H9 (cell line): Measurements from ENCODE around the gene PLD5. TPM values are rescaled to one million over a fixed set of nuclear protein-coding genes. Genes with fewer than 3 reads are reported as not detected.

Source experiments
- DNase-seq: peaks from one replicate; pipeline ENCODE4 v3.0.0-alpha.2; 2017
- H2AFZ ChIP-seq: one replicate; pipeline ENCODE4 v1.6.1; 2013; ENCODE audit warnings: mild to moderate bottlenecking, low read length, control low read depth, moderate library complexity
- H2AK5ac ChIP-seq: 2 replicates; pipeline ENCODE4 v1.6.1; 2013; ENCODE audit warnings: low read length, control low read depth, mixed read lengths; ENCODE audit not compliant: insufficient read length
- H2BK120ac ChIP-seq: one replicate; pipeline ENCODE4 v1.6.1; 2013; ENCODE audit warnings: low read depth, mild to moderate bottlenecking, low read length, control low read depth, inconsistent platforms; ENCODE audit not compliant: poor library complexity, severe bottlenecking
- H2BK12ac ChIP-seq: 2 replicates; pipeline ENCODE4 v1.6.1; 2013; ENCODE audit warnings: low read length, control low read depth, mixed read lengths, low read depth; ENCODE audit not compliant: insufficient read length
- H2BK15ac ChIP-seq: 2 replicates; pipeline ENCODE4 v1.6.1; 2013; ENCODE audit warnings: low read depth, low read length, control low read depth
- H2BK20ac ChIP-seq: one replicate; pipeline ENCODE4 v1.6.1; 2013; ENCODE audit warnings: low read depth, mild to moderate bottlenecking, low read length, control low read depth, inconsistent platforms; ENCODE audit not compliant: poor library complexity, severe bottlenecking
- H2BK5ac ChIP-seq: 2 replicates; pipeline ENCODE4 v1.6.1; 2013; ENCODE audit warnings: low read length, control low read depth, mixed read lengths; ENCODE audit not compliant: insufficient read length
- H3K14ac ChIP-seq: 2 replicates; pipeline ENCODE4 v1.6.1; 2013; ENCODE audit warnings: low read length, control low read depth; ENCODE audit not compliant: insufficient read depth
- H3K18ac ChIP-seq: 2 replicates; pipeline ENCODE4 v1.6.1; 2013; ENCODE audit warnings: low read depth, mild to moderate bottlenecking, mixed read lengths, low read length, control low read depth; ENCODE audit not compliant: insufficient read length
- H3K23ac ChIP-seq: 2 replicates; pipeline ENCODE4 v1.6.1; 2013; ENCODE audit warnings: low read length, control low read depth, mixed read lengths, low read depth; ENCODE audit not compliant: insufficient read length
- H3K23me2 ChIP-seq: 2 replicates; pipeline ENCODE4 v1.6.1; 2013; ENCODE audit warnings: low read depth, mild to moderate bottlenecking, mixed read lengths, low read length, control low read depth; ENCODE audit not compliant: insufficient read length, poor library complexity, severe bottlenecking
- H3K27ac ChIP-seq: 2 replicates; pipeline ENCODE4 v1.5.1; 2013; ENCODE audit warnings: low read length, control low read depth, mixed read lengths, low read depth; ENCODE audit not compliant: insufficient read length
- H3K27me3 ChIP-seq: 2 replicates; pipeline ENCODE4 v1.6.1; 2013; ENCODE audit warnings: low read length, control low read depth, inconsistent platforms; ENCODE audit not compliant: insufficient read depth
- H3K4ac ChIP-seq: 2 replicates; pipeline ENCODE4 v1.6.1; 2013; ENCODE audit warnings: low read depth, mild to moderate bottlenecking, control low read depth, inconsistent platforms, low read length, moderate library complexity
- H3K4me1 ChIP-seq: 2 replicates; pipeline ENCODE4 v1.6.1; 2013; ENCODE audit warnings: low read length, control low read depth, inconsistent platforms; ENCODE audit not compliant: insufficient read depth
- H3K4me2 ChIP-seq: 2 replicates; pipeline ENCODE4 v1.6.1; 2013; ENCODE audit warnings: low read length, control low read depth, mixed read lengths; ENCODE audit not compliant: insufficient read length, insufficient read depth
- H3K56ac ChIP-seq: 2 replicates; pipeline ENCODE4 v1.6.1; 2013; ENCODE audit warnings: low read depth, mild to moderate bottlenecking, mixed read lengths, low read length, control low read depth; ENCODE audit not compliant: insufficient read length
- H3K79me1 ChIP-seq: 2 replicates; pipeline ENCODE4 v1.6.1; 2013; ENCODE audit warnings: low read depth, mild to moderate bottlenecking, moderate library complexity, low read length, control low read depth, inconsistent platforms; ENCODE audit not compliant: insufficient read depth, poor library complexity, severe bottlenecking
- H3K79me2 ChIP-seq: 2 replicates; pipeline ENCODE4 v1.6.1; 2013; ENCODE audit warnings: low read length, control low read depth, inconsistent platforms; ENCODE audit not compliant: insufficient read depth
- H3K9ac ChIP-seq: 2 replicates; pipeline ENCODE4 v1.6.1; 2013; ENCODE audit warnings: low read length, control low read depth, mixed read lengths; ENCODE audit not compliant: insufficient read length; ENCODE audit errors: extremely low read depth
- H3K9me3 ChIP-seq: one replicate; pipeline ENCODE4 v1.6.1; 2013; ENCODE audit warnings: low read depth, low read length, inconsistent platforms; ENCODE audit not compliant: control insufficient read depth
- H3T11ph ChIP-seq: one replicate; pipeline ENCODE4 v1.6.1; 2013; ENCODE audit warnings: mild to moderate bottlenecking, low read length, control low read depth, inconsistent platforms
- H4K20me1 ChIP-seq: one replicate; pipeline ENCODE4 v1.6.1; 2013; ENCODE audit not compliant: control insufficient read depth, insufficient read length, insufficient read depth
- H4K5ac ChIP-seq: 2 replicates; pipeline ENCODE4 v1.6.1; 2013; ENCODE audit warnings: low read depth, mild to moderate bottlenecking, mixed read lengths, low read length, control low read depth; ENCODE audit not compliant: insufficient read length
- H4K8ac ChIP-seq: replicated peaks from 2 replicates; pipeline ENCODE4 v1.6.1; 2013; ENCODE audit warnings: low read length, control low read depth, mixed read lengths, low read depth; ENCODE audit not compliant: insufficient read length
- H4K91ac ChIP-seq: 2 replicates; pipeline ENCODE4 v1.6.1; 2013; ENCODE audit warnings: low read depth, mild to moderate bottlenecking, moderate library complexity, mixed read lengths, low read length, control low read depth; ENCODE audit not compliant: insufficient read length
- H3K27ac Mint-ChIP-seq, 3 experiments: 2 replicates in 2 of 3; 3 replicates in 1 of 3; pipeline ENCODE4 v1.8.0; 2020 to 2021; ENCODE audit warnings: mixed read lengths in 3 of 3, mild to moderate bottlenecking in 1 of 3, moderate library complexity in 1 of 3
- H3K27me3 Mint-ChIP-seq: 2 replicates; pipeline ENCODE4 v1.8.0; 2021; ENCODE audit warnings: low read depth, mild to moderate bottlenecking, moderate library complexity, mixed read lengths
- H3K36me3 Mint-ChIP-seq, 3 experiments: 2 replicates in 2 of 3; 3 replicates in 1 of 3; pipeline ENCODE4 v1.8.0; 2020 to 2021; ENCODE audit warnings: low read depth in 3 of 3, mixed read lengths in 3 of 3; ENCODE audit not compliant: insufficient read depth in 1 of 3
- H3K4me1 Mint-ChIP-seq, 2 experiments: 2 replicates each; pipeline ENCODE4 v1.8.0; 2020; ENCODE audit warnings: mixed read lengths in 2 of 2
- H3K4me3 Mint-ChIP-seq, 2 experiments: 2 replicates in 1 of 2; 3 replicates in 1 of 2; pipeline ENCODE4 v1.8.0; 2020 to 2021; ENCODE audit warnings: mild to moderate bottlenecking in 2 of 2, mixed read lengths in 2 of 2, moderate library complexity in 1 of 2
- H3K9me3 Mint-ChIP-seq, 2 experiments: 2 replicates in 1 of 2; 3 replicates in 1 of 2; pipeline ENCODE4 v1.8.0; 2020; ENCODE audit warnings: mild to moderate bottlenecking in 2 of 2, mixed read lengths in 2 of 2, moderate library complexity in 1 of 2
- WGBS: extraction: QIAGEN DNeasy Blood & Tissue Kit; methylation state at CpG from one replicate; pipeline ENCODE4 v1.1.7; 2013; ENCODE audit warnings: missing lambda C conversion rate, low lambda C conversion rate, mixed read lengths; ENCODE audit not compliant: insufficient read length; ENCODE audit errors: extremely low coverage; 5-methylcytosine and 5-hydroxymethylcytosine counted together
- total RNA-seq: library from RNA; stranded (reverse); gene quantifications from 2 replicates; pipeline ENCODE4 v1.2.1, GENCODE V29; 2021
- TF ChIP-seq, protein P1 (sequence below): fragments of 200-600 bp; sonication (generic); conservative IDR thresholded peaks from 3 replicates; pipeline ENCODE4 v1.8.0; 2021; ENCODE audit warnings: antibody characterized with exemption, mild to moderate bottlenecking

PLD5 gene
- total RNA-seq, 1 experiment from 2014 or later: 5.2 TPM

DNA sequence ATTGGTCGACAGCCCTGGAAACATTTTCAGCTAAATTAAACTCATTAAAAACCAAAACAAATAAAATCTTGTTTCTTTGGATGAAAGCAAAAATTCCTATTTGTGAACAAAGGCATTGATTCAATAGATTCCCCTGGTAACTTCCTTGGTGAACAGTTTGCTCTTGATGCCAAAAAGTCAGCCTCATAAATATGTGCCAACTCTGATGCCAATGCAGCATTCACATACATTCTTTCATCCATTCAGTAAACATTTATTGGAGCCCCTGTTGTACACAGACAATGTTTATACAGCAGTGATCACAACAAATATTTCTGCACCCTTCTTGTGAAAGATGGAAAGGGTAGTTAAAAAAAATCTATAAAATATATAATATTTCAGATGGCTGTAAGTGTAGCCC lies 107.8 kb downstream of the PLD5 start:
- no peak for DNase-seq
- H2BK15ac ChIP-seq: no peak overlapping the region
- no CpG with 5 or more reads among the region's 1 CpG for WGBS
- no peaks in the 10 kb centered on the region for H3K27me3 ChIP-seq
- no peak overlapping the region for H4K91ac ChIP-seq
- no peak overlapping the region for H4K5ac ChIP-seq
- TF ChIP-seq, protein P1, sequence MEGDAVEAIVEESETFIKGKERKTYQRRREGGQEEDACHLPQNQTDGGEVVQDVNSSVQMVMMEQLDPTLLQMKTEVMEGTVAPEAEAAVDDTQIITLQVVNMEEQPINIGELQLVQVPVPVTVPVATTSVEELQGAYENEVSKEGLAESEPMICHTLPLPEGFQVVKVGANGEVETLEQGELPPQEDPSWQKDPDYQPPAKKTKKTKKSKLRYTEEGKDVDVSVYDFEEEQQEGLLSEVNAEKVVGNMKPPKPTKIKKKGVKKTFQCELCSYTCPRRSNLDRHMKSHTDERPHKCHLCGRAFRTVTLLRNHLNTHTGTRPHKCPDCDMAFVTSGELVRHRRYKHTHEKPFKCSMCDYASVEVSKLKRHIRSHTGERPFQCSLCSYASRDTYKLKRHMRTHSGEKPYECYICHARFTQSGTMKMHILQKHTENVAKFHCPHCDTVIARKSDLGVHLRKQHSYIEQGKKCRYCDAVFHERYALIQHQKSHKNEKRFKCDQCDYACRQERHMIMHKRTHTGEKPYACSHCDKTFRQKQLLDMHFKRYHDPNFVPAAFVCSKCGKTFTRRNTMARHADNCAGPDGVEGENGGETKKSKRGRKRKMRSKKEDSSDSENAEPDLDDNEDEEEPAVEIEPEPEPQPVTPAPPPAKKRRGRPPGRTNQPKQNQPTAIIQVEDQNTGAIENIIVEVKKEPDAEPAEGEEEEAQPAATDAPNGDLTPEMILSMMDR: no peak
- H3K9me3 ChIP-seq: no peaks in the 10 kb centered on the region
- H3K79me2 ChIP-seq: no peaks in the 10 kb centered on the region
- no peak overlapping the region for H3T11ph ChIP-seq
- H3K14ac ChIP-seq: no peak overlapping the region
- H3K27me3 Mint-ChIP-seq: no peaks in the 10 kb centered on the region
- no peak overlapping the region for H3K23ac ChIP-seq
- no peak overlapping the region for H3K4me2 ChIP-seq
- no peak overlapping the region for H2AFZ ChIP-seq
- no peak overlapping the region for H3K18ac ChIP-seq
- H3K56ac ChIP-seq: no peak overlapping the region
- no peaks in the 10 kb centered on the region for H3K79me1 ChIP-seq
- H4K20me1 ChIP-seq: no peaks in the 10 kb centered on the region
- peaks cover 7 to 8% of the 10 kb centered on the region in 2 experiments; a peak in 4 of 5 replicates for H3K9me3 Mint-ChIP-seq
- no peak overlapping the region for H2BK12ac ChIP-seq
- H3K4me3 Mint-ChIP-seq: no peak overlapping the region
- peaks cover 0 to 16% (median 0%) of the 10 kb centered on the region in 3 experiments; a peak in 2 of 7 replicates for H3K36me3 Mint-ChIP-seq
- no peak overlapping the region for H2AK5ac ChIP-seq
- no peak overlapping the region for H3K9ac ChIP-seq
- H3K4me1 Mint-ChIP-seq: peaks cover 22 to 23% of the 10 kb centered on the region in 2 experiments
- no peak overlapping the region for H3K27ac ChIP-seq
- H4K8ac ChIP-seq: no peak overlapping the region
- no peaks in the 10 kb centered on the region for H3K23me2 ChIP-seq
- H3K4ac ChIP-seq: no peak overlapping the region
- peaks cover 5% of the 10 kb centered on the region; the same call in 1 of the 2 replicates for H3K4me1 ChIP-seq
- no peak overlapping the region for H2BK5ac ChIP-seq
- H3K27ac Mint-ChIP-seq: no peak overlapping the region
- H2BK20ac ChIP-seq: no peak overlapping the region
- no peak overlapping the region for H2BK120ac ChIP-seq
